GM12878 (cell line): ENCODE measurements around the gene RFLNA. TPM values are rescaled to one million over a fixed set of nuclear protein-coding genes. Genes with fewer than 3 reads are reported as not detected.

ENCODE experiments used
- FOS ChIP-seq: IDR thresholded peaks from 3 replicates; pipeline ENCODE4 v1.6.1; 2011; ENCODE audit warnings: borderline replicate concordance; ENCODE audit not compliant: insufficient read length; ENCODE audit errors: extremely low read depth
- FOXM1 ChIP-seq: IDR thresholded peaks from 2 replicates; pipeline ENCODE4 v1.6.1; 2012; ENCODE audit warnings: low read depth, mild to moderate bottlenecking, inconsistent platforms, low read length, moderate library complexity
- KAT2A ChIP-seq: conservative IDR thresholded peaks from 2 replicates; pipeline ENCODE4 v1.6.1; 2011; ENCODE audit warnings: low read depth, low read length; ENCODE audit not compliant: control insufficient read depth
- KLF5 ChIP-seq: fragments of 450-650 bp; IDR thresholded peaks from 2 replicates; pipeline ENCODE4 v1.6.1; 2014; ENCODE audit warnings: mild to moderate bottlenecking; ENCODE audit not compliant: partially characterized antibody
- MXI1 ChIP-seq: fragments of 150-350 bp; IDR thresholded peaks from 2 replicates; pipeline ENCODE4 v1.6.1; 2011; ENCODE audit warnings: low read depth, mild to moderate bottlenecking, inconsistent platforms, low read length, improper control_type of control experiment
- NFXL1 ChIP-seq: fragments of 450-650 bp; IDR thresholded peaks from 2 replicates; pipeline ENCODE4 v1.6.1; 2017; ENCODE audit warnings: antibody characterized with exemption, mild to moderate bottlenecking, borderline replicate concordance
- NFYA ChIP-seq: IDR thresholded peaks from 2 replicates; pipeline ENCODE4 v1.6.1; 2011; ENCODE audit warnings: low read depth, mild to moderate bottlenecking, low read length, improper control_type of control experiment, borderline replicate concordance
- POLR2A ChIP-seq: IDR thresholded peaks from 2 replicates; pipeline ENCODE4 v1.6.1; 2011; ENCODE audit warnings: low read depth, mild to moderate bottlenecking, low read length
- REST ChIP-seq: IDR thresholded peaks from 2 replicates; pipeline ENCODE4 v1.6.1; 2012; ENCODE audit warnings: mild to moderate bottlenecking, low read depth, low read length
- SUZ12 ChIP-seq: fragments of 200-600 bp; sonication (generic); IDR thresholded peaks from one replicate; pipeline ENCODE4 v1.6.1; 2018; ENCODE audit warnings: antibody characterized with exemption, mild to moderate bottlenecking; ENCODE audit not compliant: unreplicated experiment
- ZBTB11 ChIP-seq: fragments of 450-650 bp; formaldehyde crosslinking; IDR thresholded peaks from 2 replicates; pipeline ENCODE4 v1.5.0; 2022; ENCODE audit warnings: mild to moderate bottlenecking, missing genetic modification characterization
- ZNF622 ChIP-seq: fragments of 450-650 bp; IDR thresholded peaks from 2 replicates; pipeline ENCODE4 v1.6.1; 2017; ENCODE audit warnings: mild to moderate bottlenecking, inconsistent platforms
- polyA plus RNA-seq, 11 experiments: library from polyadenylated mRNA; depleted of rRNA in 4 of 11; unstranded in 6 of 11; stranded (reverse) in 5 of 11; fragments of >200 nt; fragmentation: Nextera tagmentation in 4 of 11; fragmentation: Illumina TruSeq in 1 of 11; extraction: Ambion mirVana in 4 of 11; extraction: Trizol in 1 of 11; gene quantifications; 1 replicate in 1 of 11; 2 replicates in 10 of 11; pipeline versions ENCODE4 v1.2.1 to v1.2.3, GENCODE V29; 2011 to 2016; ENCODE audit warnings: inconsistent platforms in 2 of 11, missing spikeins in 2 of 11, low read depth in 1 of 11
- total RNA-seq, 4 experiments: library from RNA; depleted of rRNA in 3 of 4; stranded (reverse); fragments of >200 nt in 3 of 4; fragmentation: Illumina TruSeq in 1 of 4; extraction: Trizol in 1 of 4; gene quantifications; 2 replicates each; pipeline versions ENCODE4 v1.2.1 to v1.2.3, GENCODE V29; 2013 to 2021

The RFLNA gene
- total and polyA plus RNA-seq, 10 of the 15 experiments (the other 5 are each of a cell fraction or from before 2014, with no cell fraction given): 0.08 TPM; not detected in 9

GRCh38 chr12:124304314-124304790 is 9.5 kb downstream of the RFLNA start (continued):
- no peak for TF ChIP-seq REST
- TF ChIP-seq KLF5: no peak
- no peak for TF ChIP-seq NFXL1
- TF ChIP-seq FOS: no peak
- TF ChIP-seq POLR2A: no peak
- no peak for TF ChIP-seq ZNF622
- TF ChIP-seq MXI1: no peak
- no peak for TF ChIP-seq SUZ12
- no peak for TF ChIP-seq NFYA
- TF ChIP-seq ZBTB11 (CRISPR knock-in tag): no peak
- TF ChIP-seq FOXM1: no peak
- no peak for TF ChIP-seq KAT2A
